ENCODE measurements around the gene ATP5F1B.

DNA sequence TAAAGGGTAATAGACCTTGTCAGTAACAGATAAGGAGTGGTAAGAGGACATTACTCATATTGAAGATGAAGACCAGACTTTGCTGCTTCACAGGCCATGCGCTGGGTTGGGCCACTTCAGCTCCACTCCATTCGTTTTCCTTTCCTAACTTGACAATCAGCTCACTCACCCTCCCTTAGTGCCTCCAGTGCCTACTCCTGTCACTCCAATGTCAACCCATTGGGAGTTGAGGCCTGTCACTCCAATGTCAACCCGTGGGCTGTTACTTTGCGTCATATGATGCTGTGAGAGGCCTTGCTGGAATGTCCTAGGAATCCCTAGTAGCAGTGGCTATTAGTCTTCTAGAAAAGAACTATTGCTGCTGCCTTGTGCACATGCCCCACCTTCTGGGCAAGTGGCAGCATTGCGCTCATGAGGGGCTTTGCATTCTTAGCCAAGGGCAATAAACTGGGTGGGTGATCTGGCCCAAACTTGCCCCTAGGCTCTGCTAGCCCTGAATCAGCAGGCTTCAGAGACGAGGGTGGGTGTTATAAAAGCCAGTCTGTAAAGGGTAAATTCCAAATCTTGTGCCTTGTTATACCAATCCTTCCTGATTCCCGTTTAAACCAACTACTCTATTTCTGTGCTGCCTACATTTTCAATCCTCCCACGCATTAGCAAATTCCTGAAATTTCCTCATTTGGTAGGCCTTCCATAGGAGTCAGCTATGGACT is 51.7 kb downstream of the ATP5F1B start:
- TF ChIP-seq, protein P1, sequence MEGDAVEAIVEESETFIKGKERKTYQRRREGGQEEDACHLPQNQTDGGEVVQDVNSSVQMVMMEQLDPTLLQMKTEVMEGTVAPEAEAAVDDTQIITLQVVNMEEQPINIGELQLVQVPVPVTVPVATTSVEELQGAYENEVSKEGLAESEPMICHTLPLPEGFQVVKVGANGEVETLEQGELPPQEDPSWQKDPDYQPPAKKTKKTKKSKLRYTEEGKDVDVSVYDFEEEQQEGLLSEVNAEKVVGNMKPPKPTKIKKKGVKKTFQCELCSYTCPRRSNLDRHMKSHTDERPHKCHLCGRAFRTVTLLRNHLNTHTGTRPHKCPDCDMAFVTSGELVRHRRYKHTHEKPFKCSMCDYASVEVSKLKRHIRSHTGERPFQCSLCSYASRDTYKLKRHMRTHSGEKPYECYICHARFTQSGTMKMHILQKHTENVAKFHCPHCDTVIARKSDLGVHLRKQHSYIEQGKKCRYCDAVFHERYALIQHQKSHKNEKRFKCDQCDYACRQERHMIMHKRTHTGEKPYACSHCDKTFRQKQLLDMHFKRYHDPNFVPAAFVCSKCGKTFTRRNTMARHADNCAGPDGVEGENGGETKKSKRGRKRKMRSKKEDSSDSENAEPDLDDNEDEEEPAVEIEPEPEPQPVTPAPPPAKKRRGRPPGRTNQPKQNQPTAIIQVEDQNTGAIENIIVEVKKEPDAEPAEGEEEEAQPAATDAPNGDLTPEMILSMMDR (IDR thresholded peaks at IDR 0.05; ENCODE audit: control extremely low read depth in 1 of 3, insufficient read depth in 1 of 3, low read depth in 1 of 3, low read length in 3 of 3): peak; percentile 90 to 94 (median 92)
- TF ChIP-seq ASH2L (IDR thresholded peaks at IDR 0.05; ENCODE audit: low read length): no peak
- peak; percentile 58; the same call in 1 of the 2 replicates for TF ChIP-seq POLR2AphosphoS5 (IDR thresholded peaks at IDR 0.05; ENCODE audit: low read depth, low read length)
- no peak for TF ChIP-seq HDAC6 (IDR thresholded peaks at IDR 0.05; ENCODE audit: low read depth, low read length)
- TF ChIP-seq CEBPB (IDR thresholded peaks at IDR 0.05; ENCODE audit: low read depth, low read length): peak; percentile 75
- no peak for TF ChIP-seq POLR2A (IDR thresholded peaks at IDR 0.05; ENCODE audit: control extremely low read depth in 1 of 2, low read depth in 2 of 2, low read length in 2 of 2)
- TF ChIP-seq RXRA (IDR thresholded peaks at IDR 0.05; ENCODE audit: insufficient read depth, low read depth, low read length): no peak
- TF ChIP-seq CHD2 (IDR thresholded peaks at IDR 0.05; ENCODE audit: low read length): no peak
- no peak for TF ChIP-seq EZH2 (IDR thresholded peaks at IDR 0.05; ENCODE audit: low read depth, low read length, severe bottlenecking)
